Measurements from ENCODE around the gene TMCO4.

TMCO4 gene

GRCh38 chr1:19749685-19750084 lies 50.0 kb downstream of the TMCO4 start:
- DNase-seq (ENCODE audit: low read depth), result no peak

GRCh38 chr1:19747761-19748160 lies 52.0 kb downstream of the TMCO4 start:
- no peak for DNase-seq (ENCODE audit: low read depth)

GRCh38 chr1:19744886-19745285 lies 54.8 kb downstream of the TMCO4 start:
- DNase-seq (ENCODE audit: low read depth), result no peak

- no peak for DNase-seq (ENCODE audit: low read depth)
These were observed 55.4 kb downstream of the TMCO4 start for GRCh38 chr1:19744335-19744743.

- DNase-seq (ENCODE audit: low read depth), result no peak
These were observed 55.9 kb downstream of the TMCO4 start for GRCh38 chr1:19743793-19744192.

GRCh38 chr1:19743180-19743579 lies 56.5 kb downstream of the TMCO4 start:
- DNase-seq (ENCODE audit: low read depth), result no peak

GRCh38 chr1:19739628-19740027 lies 60.1 kb downstream of the TMCO4 start:
- DNase-seq (ENCODE audit: low read depth), result no peak

- DNase-seq (ENCODE audit: low read depth), result no peak
These were observed 61.0 kb downstream of the TMCO4 start for GRCh38 chr1:19738669-19739068.

- no peak for DNase-seq (ENCODE audit: low read depth)
These were observed 61.6 kb downstream of the TMCO4 start for GRCh38 chr1:19738076-19738475.

GRCh38 chr1:19737104-19737825 lies 62.5 kb downstream of the TMCO4 start:
- no peak for DNase-seq (ENCODE audit: low read depth)

GRCh38 chr1:19735440-19736127 lies 64.1 kb downstream of the TMCO4 start:
- DNase-seq (ENCODE audit: low read depth), result no peak

- no peak for DNase-seq (ENCODE audit: low read depth)
These were observed 65.2 kb downstream of the TMCO4 start for GRCh38 chr1:19734472-19734999.

GRCh38 chr1:19734056-19734455 lies 65.7 kb downstream of the TMCO4 start:
- no peak for DNase-seq (ENCODE audit: low read depth)

- DNase-seq (ENCODE audit: low read depth), result no peak
These were observed 66.1 kb downstream of the TMCO4 start for GRCh38 chr1:19733615-19734014.

- no peak for DNase-seq (ENCODE audit: low read depth)
These were observed 68.3 kb downstream of the TMCO4 start for GRCh38 chr1:19731311-19731821.

GRCh38 chr1:19730793-19731192 lies 68.9 kb downstream of the TMCO4 start:
- no peak for DNase-seq (ENCODE audit: low read depth)

- no peak for DNase-seq (ENCODE audit: low read depth)
These were observed 69.5 kb downstream of the TMCO4 start for GRCh38 chr1:19730232-19730631.

GRCh38 chr1:19728413-19729145 lies 71.1 kb downstream of the TMCO4 start:
- DNase-seq (ENCODE audit: low read depth), result no peak

- no peak for DNase-seq (ENCODE audit: low read depth)
These were observed 74.1 kb downstream of the TMCO4 start for GRCh38 chr1:19725606-19726005.

- no peak for DNase-seq (ENCODE audit: low read depth)
These were observed 75.8 kb downstream of the TMCO4 start for GRCh38 chr1:19723874-19724273.

GRCh38 chr1:19720973-19721372 lies 78.7 kb downstream of the TMCO4 start:
- DNase-seq (ENCODE audit: low read depth), result no peak

- no peak for DNase-seq (ENCODE audit: low read depth)
These were observed 79.5 kb downstream of the TMCO4 start for GRCh38 chr1:19720174-19720573.

GRCh38 chr1:19717467-19717866 lies 82.2 kb downstream of the TMCO4 start:
- no peak for DNase-seq (ENCODE audit: low read depth)

Data from CMK (cell line).